GM20000 (cell line): ENCODE data around the gene ABI3BP.
"Not testable (repeated sequence)": the region's sequence is repeated elsewhere in the genome, so short reads cannot be mapped to it uniquely, and the experiment has no call there.

Experiments used
- DNase-seq: peaks from one replicate; pipeline ENCODE4 v3.0.0; 2012; ENCODE audit warnings: low spot score
- TF ChIP-seq, protein P1 (sequence below): IDR thresholded peaks from 2 replicates; pipeline ENCODE4 v1.5.1; 2012; ENCODE audit warnings: mild to moderate bottlenecking, control low read depth; ENCODE audit errors: extremely low read depth, missing control alignments

ABI3BP gene

DNA sequence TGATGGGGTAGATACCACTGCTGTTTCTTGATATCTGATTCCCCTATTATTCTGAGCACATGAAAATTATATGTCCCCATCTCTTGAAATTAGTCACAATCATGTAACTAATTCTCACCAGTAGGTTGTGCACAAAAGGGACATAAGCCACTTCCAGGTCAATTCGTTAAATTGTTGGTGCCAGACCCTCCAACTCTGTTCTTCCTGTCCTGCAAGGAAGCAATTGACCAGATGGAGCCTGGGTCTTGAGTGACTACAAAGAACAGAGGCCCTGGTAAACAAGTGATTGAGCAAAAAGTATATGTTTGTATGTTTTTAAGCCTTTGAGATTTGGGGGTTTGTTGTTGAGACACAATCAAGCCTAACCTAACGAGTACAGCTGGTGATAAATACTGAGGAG is 36.9 kb downstream of the ABI3BP start:
- TF ChIP-seq, protein P1, sequence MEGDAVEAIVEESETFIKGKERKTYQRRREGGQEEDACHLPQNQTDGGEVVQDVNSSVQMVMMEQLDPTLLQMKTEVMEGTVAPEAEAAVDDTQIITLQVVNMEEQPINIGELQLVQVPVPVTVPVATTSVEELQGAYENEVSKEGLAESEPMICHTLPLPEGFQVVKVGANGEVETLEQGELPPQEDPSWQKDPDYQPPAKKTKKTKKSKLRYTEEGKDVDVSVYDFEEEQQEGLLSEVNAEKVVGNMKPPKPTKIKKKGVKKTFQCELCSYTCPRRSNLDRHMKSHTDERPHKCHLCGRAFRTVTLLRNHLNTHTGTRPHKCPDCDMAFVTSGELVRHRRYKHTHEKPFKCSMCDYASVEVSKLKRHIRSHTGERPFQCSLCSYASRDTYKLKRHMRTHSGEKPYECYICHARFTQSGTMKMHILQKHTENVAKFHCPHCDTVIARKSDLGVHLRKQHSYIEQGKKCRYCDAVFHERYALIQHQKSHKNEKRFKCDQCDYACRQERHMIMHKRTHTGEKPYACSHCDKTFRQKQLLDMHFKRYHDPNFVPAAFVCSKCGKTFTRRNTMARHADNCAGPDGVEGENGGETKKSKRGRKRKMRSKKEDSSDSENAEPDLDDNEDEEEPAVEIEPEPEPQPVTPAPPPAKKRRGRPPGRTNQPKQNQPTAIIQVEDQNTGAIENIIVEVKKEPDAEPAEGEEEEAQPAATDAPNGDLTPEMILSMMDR: no peak
- no peak for DNase-seq

DNA sequence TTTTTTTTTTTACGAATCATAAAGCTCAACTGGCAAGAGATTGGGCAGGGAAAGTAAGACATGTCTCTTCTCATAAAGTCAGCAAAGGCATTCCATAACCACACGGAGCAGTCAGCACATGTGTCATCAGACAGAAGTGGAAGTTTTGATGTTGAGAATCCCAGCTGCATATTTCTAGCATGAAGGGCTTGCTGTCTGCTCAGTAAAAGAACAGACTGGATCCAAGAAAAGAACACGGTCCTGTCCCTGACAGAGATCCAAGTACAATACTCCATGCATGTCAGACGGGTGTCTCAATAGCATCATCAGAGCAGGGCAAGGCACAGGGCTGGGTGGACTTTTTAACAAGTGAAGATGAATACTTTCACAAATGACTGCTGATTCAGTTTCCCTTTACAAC is 38.2 kb downstream of the ABI3BP start:
- no peak for DNase-seq
- TF ChIP-seq, protein P1: no peak

DNA sequence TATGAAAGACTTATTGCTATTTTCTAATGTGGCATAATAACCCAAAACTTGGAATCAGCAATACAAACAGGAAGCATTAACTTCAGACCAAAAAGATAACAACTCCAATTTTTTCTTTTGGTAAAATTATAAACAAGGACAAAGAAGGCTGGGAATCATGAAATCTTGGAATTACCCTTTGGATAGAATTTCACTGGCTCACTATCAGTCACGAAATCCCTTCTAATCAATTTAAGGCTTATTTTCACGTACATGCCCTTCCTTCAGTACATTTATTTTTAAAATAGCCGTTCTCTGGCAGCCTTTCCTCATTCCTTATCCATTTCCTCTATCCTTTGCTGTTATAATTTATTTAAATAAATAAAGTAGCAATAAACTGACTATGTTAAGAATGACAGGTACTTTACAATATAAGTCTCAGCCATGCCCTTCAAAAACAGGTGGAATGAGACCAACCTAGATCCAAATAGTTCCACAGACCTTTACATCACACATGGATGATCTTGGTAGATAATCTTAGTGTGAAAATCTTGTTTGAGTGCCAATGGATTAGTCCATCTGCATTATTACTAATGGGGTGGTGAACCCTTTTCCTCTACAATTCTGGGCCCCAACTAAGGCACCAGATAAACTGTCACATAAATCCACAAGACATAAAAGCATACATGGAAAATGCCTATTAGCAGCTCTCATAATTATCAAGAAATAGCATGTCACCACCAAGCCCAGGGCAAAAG is 38.9 kb downstream of the ABI3BP start:
- no peak for DNase-seq
- TF ChIP-seq, protein P1: no peak

DNA sequence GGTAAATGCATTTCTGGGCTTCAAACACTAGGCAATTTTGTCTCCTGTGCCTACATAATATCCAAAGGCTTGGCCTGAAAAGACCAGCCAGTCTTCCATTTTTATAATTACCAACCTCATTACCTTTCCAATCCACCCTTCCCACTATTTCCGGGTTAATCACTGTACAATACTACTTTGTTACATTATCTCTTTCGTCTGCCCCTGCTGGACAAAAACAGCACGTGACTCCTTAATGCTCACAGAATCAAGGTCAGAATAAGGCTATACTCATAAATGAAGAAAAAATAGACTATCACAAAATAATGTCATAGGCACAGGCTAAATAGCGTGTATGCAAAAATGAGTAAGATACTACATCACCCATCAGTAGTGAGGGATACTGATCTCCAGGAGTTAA is 40.1 kb downstream of the ABI3BP start:
- DNase-seq: no peak
- TF ChIP-seq, protein P1: no peak

DNA sequence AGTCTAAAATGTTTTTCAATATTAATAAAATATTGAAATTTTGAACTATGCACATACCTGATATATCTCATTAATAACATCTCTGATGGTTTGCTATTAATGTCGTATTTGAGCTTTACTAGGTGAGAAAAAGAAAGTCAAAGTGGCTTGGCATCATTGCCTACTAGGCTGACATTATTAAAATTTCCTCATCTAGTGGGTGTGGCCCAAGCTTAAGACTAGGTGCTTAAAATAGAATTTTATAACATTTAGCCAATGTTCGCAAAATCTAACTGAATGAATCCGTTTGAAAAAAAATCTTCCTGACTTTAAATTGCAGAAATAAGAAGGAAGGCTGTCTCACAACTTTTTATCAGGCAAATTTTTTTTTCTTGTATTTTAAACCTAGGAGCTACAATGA is 46.1 kb downstream of the ABI3BP start:
- TF ChIP-seq, protein P1: no peak
- no peak for DNase-seq

DNA sequence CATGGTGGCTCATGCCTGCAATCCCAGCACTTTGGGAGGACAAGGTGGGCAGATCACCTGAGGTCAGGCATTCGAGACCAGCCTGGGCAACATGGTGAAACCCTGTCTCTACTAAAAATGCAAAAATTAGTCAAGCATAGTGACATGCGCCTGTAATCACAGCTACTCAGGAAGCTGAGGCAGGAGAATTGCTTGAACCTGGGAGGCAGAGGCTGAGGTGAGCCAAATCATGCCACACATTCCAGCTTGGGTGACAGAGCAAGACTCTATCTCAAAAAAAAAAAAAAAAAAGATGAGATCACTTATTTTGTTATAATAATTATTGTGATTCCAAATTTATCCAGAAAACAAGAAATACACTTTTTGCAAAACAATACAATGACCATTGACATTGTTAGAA is 47.1 kb downstream of the ABI3BP start:
- not testable (repeated sequence) for DNase-seq

DNA sequence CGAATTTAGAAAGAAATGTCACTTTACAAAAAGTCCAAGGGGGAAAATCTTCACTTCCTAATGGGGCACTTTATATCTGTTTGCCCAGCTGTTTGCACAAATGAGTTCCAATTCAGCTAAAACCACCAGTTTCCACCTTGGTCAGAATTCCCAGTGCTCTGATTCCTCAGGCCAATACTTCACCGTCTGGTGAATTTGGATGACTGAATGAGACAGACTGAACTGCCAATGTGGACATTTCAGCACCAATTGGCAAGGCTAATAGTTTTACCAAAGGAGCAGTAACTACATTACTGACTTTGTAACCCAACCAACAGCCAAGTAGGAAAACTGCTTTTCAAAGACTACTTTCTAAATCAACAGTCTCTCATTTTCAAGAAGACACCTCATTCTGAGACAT is 51.8 kb downstream of the ABI3BP start:
- no peak for DNase-seq
- TF ChIP-seq, protein P1: no peak

DNA sequence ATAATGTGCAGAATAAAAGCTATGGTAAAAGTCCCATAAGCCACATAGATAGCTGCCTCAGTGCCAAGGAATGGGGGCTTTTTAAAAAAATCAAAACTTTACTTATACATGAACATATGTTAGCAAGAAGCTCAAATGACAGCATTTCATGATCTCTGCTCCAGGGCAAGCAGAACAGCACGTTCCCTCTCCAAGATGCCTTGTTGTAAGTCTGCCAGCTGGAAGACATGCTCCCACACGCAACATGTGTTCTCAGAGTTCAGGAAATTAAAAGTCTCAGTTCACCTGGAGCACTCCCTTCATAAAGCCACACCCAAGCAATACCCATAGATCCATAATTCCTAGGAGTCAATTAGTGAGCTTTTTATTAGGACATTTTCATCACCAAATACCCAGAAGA is 52.2 kb downstream of the ABI3BP start:
- no peak for DNase-seq
- TF ChIP-seq, protein P1: no peak
